WERI-Rb-1 (cell line): Measurements from ENCODE around the gene UGT1A6.

Experiments used
- DNase-seq: peaks from one replicate; pipeline ENCODE4 v3.0.0-alpha.2; 2020
- H3K27ac ChIP-seq: fragments of 250-450 bp; sonication (Bioruptor Pico); 2 replicates; pipeline ENCODE4 v1.5.1; 2020; ENCODE audit warnings: mild to moderate bottlenecking, moderate library complexity
- H3K27me3 ChIP-seq: fragments of 250-450 bp; sonication (Bioruptor Pico); 2 replicates; pipeline ENCODE4 v1.5.1; 2021; ENCODE audit warnings: mild to moderate bottlenecking, low read depth, moderate library complexity; ENCODE audit not compliant: insufficient read depth, severe bottlenecking
- H3K36me3 ChIP-seq: fragments of 250-450 bp; sonication (Bioruptor Pico); 2 replicates; pipeline ENCODE4 v1.5.1; 2020; ENCODE audit warnings: mild to moderate bottlenecking, moderate library complexity
- H3K4me3 ChIP-seq: 2 replicates; pipeline ENCODE4 v1.5.1; 2011; ENCODE audit warnings: low read depth, mild to moderate bottlenecking, control low read depth, low read length
- H3K9me3 ChIP-seq: fragments of 250-450 bp; sonication (Bioruptor Pico); 2 replicates; pipeline ENCODE4 v1.5.1; 2021; ENCODE audit warnings: mild to moderate bottlenecking, moderate library complexity; ENCODE audit not compliant: severe bottlenecking
- TF ChIP-seq, protein P1 (sequence below): IDR thresholded peaks from 2 replicates; pipeline ENCODE4 v1.5.1; 2011; ENCODE audit warnings: low read depth, mild to moderate bottlenecking, control low read depth, inconsistent platforms, low read length

UGT1A6 gene

GRCh38 chr2:233799716-233800115 is 107.0 kb downstream of the UGT1A6 start:
- Histone ChIP-seq H3K4me3 (no peak overlapping the region), H3K27me3 (no peaks in the 10 kb centered on the region), H3K9me3 (peaks cover 4% of the 10 kb centered on the region), H3K27ac (no peak overlapping the region), H3K36me3 (no peaks in the 10 kb centered on the region)
- TF ChIP-seq, protein P1, sequence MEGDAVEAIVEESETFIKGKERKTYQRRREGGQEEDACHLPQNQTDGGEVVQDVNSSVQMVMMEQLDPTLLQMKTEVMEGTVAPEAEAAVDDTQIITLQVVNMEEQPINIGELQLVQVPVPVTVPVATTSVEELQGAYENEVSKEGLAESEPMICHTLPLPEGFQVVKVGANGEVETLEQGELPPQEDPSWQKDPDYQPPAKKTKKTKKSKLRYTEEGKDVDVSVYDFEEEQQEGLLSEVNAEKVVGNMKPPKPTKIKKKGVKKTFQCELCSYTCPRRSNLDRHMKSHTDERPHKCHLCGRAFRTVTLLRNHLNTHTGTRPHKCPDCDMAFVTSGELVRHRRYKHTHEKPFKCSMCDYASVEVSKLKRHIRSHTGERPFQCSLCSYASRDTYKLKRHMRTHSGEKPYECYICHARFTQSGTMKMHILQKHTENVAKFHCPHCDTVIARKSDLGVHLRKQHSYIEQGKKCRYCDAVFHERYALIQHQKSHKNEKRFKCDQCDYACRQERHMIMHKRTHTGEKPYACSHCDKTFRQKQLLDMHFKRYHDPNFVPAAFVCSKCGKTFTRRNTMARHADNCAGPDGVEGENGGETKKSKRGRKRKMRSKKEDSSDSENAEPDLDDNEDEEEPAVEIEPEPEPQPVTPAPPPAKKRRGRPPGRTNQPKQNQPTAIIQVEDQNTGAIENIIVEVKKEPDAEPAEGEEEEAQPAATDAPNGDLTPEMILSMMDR = no peak
- DNase-seq = no peak

DNA sequence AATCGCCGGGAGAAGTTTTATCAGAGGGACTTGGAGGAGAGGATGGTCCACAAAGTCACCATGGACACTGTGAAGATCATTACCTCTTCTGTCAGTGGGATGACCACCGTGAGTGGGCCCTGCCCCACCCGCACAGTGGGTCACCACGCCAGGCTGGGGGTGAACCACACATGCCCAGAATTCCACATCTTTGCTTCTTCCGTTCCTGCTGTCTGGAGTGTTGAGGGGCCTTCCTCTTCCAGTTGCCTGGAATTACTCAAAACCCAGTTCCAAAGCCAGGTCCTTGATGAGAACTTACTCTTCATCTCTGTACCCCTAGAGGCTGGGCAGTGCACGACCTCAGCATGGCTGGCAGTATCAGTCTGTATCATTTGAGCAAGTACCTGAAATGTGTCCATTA is 107.5 kb downstream of the UGT1A6 start:
- Histone ChIP-seq H3K27me3 (no peaks in the 10 kb centered on the region), H3K36me3 (no peaks in the 10 kb centered on the region), H3K9me3 (peaks cover 4% of the 10 kb centered on the region), H3K27ac (no peak overlapping the region), H3K4me3 (no peak overlapping the region)
- no peak for DNase-seq
- TF ChIP-seq, protein P1 = no peak

GRCh38 chr2:233801357-233802131 is 108.9 kb downstream of the UGT1A6 start:
- H3K4me3 ChIP-seq = no peak overlapping the region
- no peak overlapping the region for H3K27ac ChIP-seq
- H3K27me3 ChIP-seq = no peaks in the 10 kb centered on the region
- H3K9me3 ChIP-seq = peaks cover 4% of the 10 kb centered on the region
- peak; percentile 3 for DNase-seq
- TF ChIP-seq, protein P1 = no peak
- no peaks in the 10 kb centered on the region for H3K36me3 ChIP-seq

DNA sequence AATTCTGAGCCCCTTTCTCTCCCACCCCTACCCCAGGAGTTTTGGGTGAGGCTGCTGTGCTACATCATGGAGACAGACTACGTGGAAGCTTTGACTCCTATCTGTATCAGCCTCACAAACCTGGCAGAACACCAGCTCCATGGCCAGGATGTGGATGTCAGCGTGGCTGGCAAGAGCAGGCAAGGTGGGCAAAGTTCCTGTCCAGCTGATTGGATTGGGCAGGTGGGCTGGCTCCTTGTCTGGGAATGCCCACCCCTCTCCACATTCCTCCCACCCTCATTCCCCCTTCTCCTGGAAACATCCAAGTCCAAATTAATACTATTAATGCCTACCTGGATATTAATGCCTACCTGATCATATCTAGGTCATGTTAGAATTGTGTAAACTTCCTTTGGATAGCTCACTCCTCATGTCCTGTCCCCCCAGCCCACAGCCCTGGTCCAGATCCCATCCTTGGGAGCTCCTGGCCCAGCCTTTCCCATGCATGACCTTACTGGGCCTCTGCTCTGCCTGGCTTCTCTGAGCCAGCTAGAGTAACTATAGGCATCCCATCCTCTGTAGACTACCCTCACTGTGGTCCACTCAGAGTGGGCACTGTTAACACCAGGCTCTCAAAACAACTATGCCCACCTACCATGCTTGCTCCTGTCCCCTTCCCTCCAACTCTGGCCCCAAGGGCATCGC is 109.6 kb downstream of the UGT1A6 start:
- TF ChIP-seq, protein P1 = no peak
- H3K27me3 ChIP-seq = no peaks in the 10 kb centered on the region
- H3K36me3 ChIP-seq = no peaks in the 10 kb centered on the region
- H3K4me3 ChIP-seq = no peak overlapping the region
- peaks cover 4% of the 10 kb centered on the region for H3K9me3 ChIP-seq
- no peak for DNase-seq
- H3K27ac ChIP-seq = no peak overlapping the region

- TF ChIP-seq, protein P1 = no peak
- Histone ChIP-seq H3K27ac (no peak overlapping the region), H3K36me3 (no peaks in the 10 kb centered on the region), H3K27me3 (no peaks in the 10 kb centered on the region), H3K9me3 (peaks cover 4% of the 10 kb centered on the region), H3K4me3 (no peak overlapping the region)
- no peak for DNase-seq
These were observed 110.7 kb downstream of the UGT1A6 start for GRCh38 chr2:233803292-233803911.
